ENCODE results near the gene KIF6. TPM values are rescaled to one million over a fixed set of nuclear protein-coding genes. Genes with fewer than 3 reads are reported as not detected.

KIF6 gene
- total and polyA plus RNA-seq, 2 of the 8 experiments (the other 6 are each of a cell fraction or from before 2014, with no cell fraction given) = 0.53 to 0.65 TPM

- no peak overlapping the region; the same call in none of the 2 replicates for H4K8ac ChIP-seq (ENCODE audit: extremely low read depth, insufficient read depth, low read length)
- H3K9me3 ChIP-seq (ENCODE audit: insufficient read depth in 2 of 2, low read depth in 1 of 2, low read length in 1 of 2) = no peaks in the 10 kb centered on the region
- H3K23me2 ChIP-seq (ENCODE audit: low read depth, low read length) = no peaks in the 10 kb centered on the region
- peak overlapping the region; percentile 30 for H2BK5ac ChIP-seq (ENCODE audit: low read depth, low read length)
- no peaks in the 10 kb centered on the region for H3K36me3 ChIP-seq (ENCODE audit: control insufficient read depth in 2 of 4, insufficient read depth in 4 of 4, low read length in 3 of 4)
- no peak overlapping the region for H3K14ac ChIP-seq (ENCODE audit: insufficient read length)
- 82% methylated on average over 7 of the region's 7 CpGs; no CpG with 5 or more reads in 1 of the 2 experiments for WGBS, 2 experiments (ENCODE audit: extremely low coverage in 1 of 2, insufficient coverage in 1 of 2, insufficient read length in 1 of 2, insufficient replicate concordance in 2 of 2, low coverage in 1 of 2, low lambda C conversion rate in 2 of 2, missing lambda C conversion rate in 1 of 2)
- H3K9ac ChIP-seq (replicated peaks in 1 of 4; ENCODE audit: extremely low read depth in 1 of 4, low read depth in 3 of 4, low read length in 3 of 4) = no peak overlapping the region
- H4K20me1 ChIP-seq (replicated peaks in 1 of 2; ENCODE audit: control insufficient read depth in 1 of 2, insufficient read depth in 2 of 2, low read length in 2 of 2) = no peaks in the 10 kb centered on the region
- DNase-seq (ENCODE audit: low read depth in 1 of 2, low spot score in 2 of 2) (peak in 1 of 2 experiments; percentile 74), FAIRE-seq (peak; percentile 52)
- CTCF ChIA-PET (ENCODE audit: partially characterized antibody) = interaction anchor here (2.3 to 10.6 kb wide), 2 partner anchors 10 to 17 kb away, joined by 6 to 89 read pairs; no protein-coding TSS in a partner anchor
- H2BK120ac ChIP-seq (replicated peaks; ENCODE audit: low read depth, low read length) = no peak overlapping the region
- H2AK5ac ChIP-seq (ENCODE audit: low read depth, low read length) = no peak overlapping the region
- POLR2A ChIA-PET (ENCODE audit: partially characterized antibody) = no interaction called here
- H4K91ac ChIP-seq (replicated peaks; ENCODE audit: insufficient read length, low read length) = peak overlapping the region; percentile 79
- no peak overlapping the region for H4K5ac ChIP-seq (ENCODE audit: insufficient read length, low read depth, low read length)
- H3K23ac ChIP-seq (ENCODE audit: insufficient read length) = no peak overlapping the region
- peak overlapping the region; percentile 97 for H2AFZ ChIP-seq (ENCODE audit: low read length)
- H3K18ac ChIP-seq (ENCODE audit: extremely low read depth, low read length) = no peak overlapping the region
- H3K79me1 ChIP-seq (ENCODE audit: low read depth, low read length) = no peaks in the 10 kb centered on the region
- peaks cover 5 to 13% (median 10%) of the 10 kb centered on the region in 4 experiments for H3K4me1 ChIP-seq (replicated peaks in 1 of 4; ENCODE audit: control insufficient read depth in 3 of 4, insufficient read depth in 4 of 4, low read length in 3 of 4)
- H3K4me3 ChIP-seq (ENCODE audit: extremely low read depth in 1 of 4, insufficient read depth in 2 of 4, low read depth in 3 of 4, low read length in 4 of 4) = no peak overlapping the region
- peak overlapping the region in 1 of 2 experiments; percentile 53; a peak in 2 of 4 replicates for H3K4me2 ChIP-seq (ENCODE audit: insufficient read depth in 1 of 2, low read depth in 2 of 2, low read length in 2 of 2)
- peak overlapping the region; percentile 45; the same call in 1 of the 2 replicates for H2BK12ac ChIP-seq (ENCODE audit: low read depth, low read length)
- H3K27me3 ChIP-seq (replicated peaks in 1 of 4; ENCODE audit: control insufficient read depth in 3 of 4, extremely low read depth in 1 of 4, insufficient read depth in 3 of 4, low read length in 3 of 4) = 0 out of 7 replicates have a peak, but pooled peaks cover 0 to 2% (median 0%) of the 10 kb centered on the region in 4 experiments
- TF ChIP-seq NRF1 (IDR thresholded peaks at IDR 0.05; ENCODE audit: low read depth, low read length) (no peak), USF2 (IDR thresholded peaks at IDR 0.05; ENCODE audit: low read length) (peak; percentile 76), SRF (IDR thresholded peaks at IDR 0.05; ENCODE audit: low read depth, low read length) (0 out of 2 replicates have a peak, but pooled peaks have one; percentile 36), KDM1A (IDR thresholded peaks at IDR 0.05; ENCODE audit: borderline replicate concordance, low read length) (0 out of 2 replicates have a peak, but pooled peaks have one; percentile 10), ATF3 (IDR thresholded peaks at IDR 0.05; ENCODE audit: insufficient read depth, low read depth, low read length) (peak; percentile 37; the same call in 1 of the 2 replicates), SIX5 (IDR thresholded peaks at IDR 0.05; ENCODE audit: low read depth, low read length) (peak; percentile 63), MAX (IDR thresholded peaks at IDR 0.05) (no peak), RFX5 (IDR thresholded peaks at IDR 0.05; ENCODE audit: borderline replicate concordance, low read depth, low read length) (no peak), CHD2 (IDR thresholded peaks at IDR 0.05; ENCODE audit: low read length) (peak; percentile 44; the same call in 1 of the 2 replicates)
- no peak overlapping the region for H3K27ac ChIP-seq (ENCODE audit: low read depth, low read length)
- H3K4ac ChIP-seq (replicated peaks; ENCODE audit: insufficient read length, low read depth, low read length) = no peak overlapping the region
- H3K79me2 ChIP-seq (ENCODE audit: control insufficient read depth in 1 of 2, insufficient read depth in 2 of 2, low read length in 2 of 2) = no peaks in the 10 kb centered on the region
- H3K56ac ChIP-seq (replicated peaks; ENCODE audit: insufficient read length, low read depth, low read length) = no peak overlapping the region
- 0 out of 2 replicates have a peak overlapping the region, but pooled peaks have one; percentile 50 for H2BK15ac ChIP-seq (ENCODE audit: low read length)
- no peak overlapping the region for H2BK20ac ChIP-seq (ENCODE audit: low read length)
Measured at GRCh38 chr6:39344821-39345280, 380.4 kb downstream of the KIF6 start.

Measured in H1 (cell line).